K562 (cell line): ENCODE measurements around the gene MMS22L. TPM values are rescaled to one million over a fixed set of nuclear protein-coding genes. Genes with fewer than 3 reads are reported as not detected.

Experiments
- ATAC-seq: fragments of 200-7000 bp; cut with Tn5 transposase; 3 replicates; pipeline ENCODE4 v1.9.1; 2020; ENCODE audit warnings: moderate library complexity
- BruUV-seq: library from RNA; stranded (reverse); fragments of 400-500 nt; replicated peaks from 2 replicates; lab custom pipeline; 2021; lab: Mats Ljungman, UMichigan
- CTCF ChIA-PET: fragments of 300-600 bp; formaldehyde crosslinking; extraction: SDS; loops from one replicate; lab custom pipeline; 2021; ENCODE audit warnings: low intra/inter-chr PET ratio; lab: Yijun Ruan, JAX
- POLR2A ChIA-PET: fragments of 300-600, 350-650 bp; sonication (Branson Sonifier 250); formaldehyde crosslinking; extraction: SDS; loops from one replicate; lab custom pipeline; 2021; ENCODE audit warnings: antibody characterized with exemption, inconsistent platforms; lab: Yijun Ruan, JAX
- DNase-seq, 4 experiments: peaks; one replicate each; pipeline versions ENCODE4 v3.0.0 to v3.0.0-alpha.2; 2011 to 2018; ENCODE audit warnings: low spot score in 3 of 4, mixed read lengths in 3 of 4; ENCODE audit errors: extremely low read depth in 1 of 4
- FAIRE-seq: peaks from 2 replicates; lab custom pipeline; 2011; peaks lifted over from hg19 to GRCh38; lab: Jason Lieb, UNC
- H2AFZ ChIP-seq: 2 replicates; pipeline ENCODE4 v1.6.0; 2011; ENCODE audit warnings: low read depth, low read length, control low read depth, inconsistent platforms
- H3K27ac ChIP-seq: fragments of 200-600 bp; 3 replicates; pipeline ENCODE4 v1.8.0; 2011; ENCODE audit warnings: low read depth, mild to moderate bottlenecking, control low read depth, inconsistent platforms, low read length, moderate library complexity, mixed read lengths; ENCODE audit errors: extremely low read depth
- H3K27me3 ChIP-seq, 2 experiments: fragments of 300-600 bp in 1 of 2; 2 replicates in 1 of 2; 3 replicates in 1 of 2; pipeline versions ENCODE4 v1.6.0 to v1.8.0; 2011; ENCODE audit warnings: inconsistent platforms in 2 of 2, low read length in 2 of 2, mild to moderate bottlenecking in 1 of 2, mixed read lengths in 1 of 2, moderate library complexity in 1 of 2; ENCODE audit not compliant: control insufficient read depth in 2 of 2, insufficient read depth in 2 of 2
- H3K36me3 ChIP-seq: fragments of 300-600 bp; 3 replicates; pipeline ENCODE4 v1.8.0; 2011; ENCODE audit warnings: mild to moderate bottlenecking, low read length, inconsistent platforms; ENCODE audit not compliant: control insufficient read depth, insufficient read depth
- H3K4me1 ChIP-seq, 2 experiments: fragments of 200-600 bp in 1 of 2; replicated peaks in 1 of 2; 2 replicates in 1 of 2; 3 replicates in 1 of 2; pipeline versions ENCODE4 v1.5.1 to v1.8.0; 2011; ENCODE audit warnings: inconsistent platforms in 2 of 2, low read length in 2 of 2, mild to moderate bottlenecking in 1 of 2, mixed read lengths in 1 of 2, moderate library complexity in 1 of 2; ENCODE audit not compliant: control insufficient read depth in 2 of 2, insufficient read depth in 2 of 2
- H3K4me2 ChIP-seq: 2 replicates; pipeline ENCODE4 v1.6.1; 2011; ENCODE audit warnings: low read length, control low read depth, inconsistent platforms, mixed read lengths; ENCODE audit not compliant: insufficient read depth
- H3K4me3 ChIP-seq: fragments of 200-600 bp; sonication (generic), shearing (Covaris generic); 2 replicates; pipeline ENCODE4 v1.5.1; 2016; ENCODE audit warnings: control low read depth, inconsistent platforms
- H3K79me2 ChIP-seq: fragments of 200-600 bp; 3 replicates; pipeline ENCODE4 v1.8.0; 2011; ENCODE audit warnings: low read length, inconsistent platforms; ENCODE audit not compliant: control insufficient read depth, insufficient read depth
- H3K9ac ChIP-seq, 2 experiments: 2 replicates each; pipeline versions ENCODE4 v1.6.0 to v1.6.1; 2011; ENCODE audit warnings: low read depth in 2 of 2, low read length in 2 of 2, control low read depth in 1 of 2, inconsistent platforms in 1 of 2, mild to moderate bottlenecking in 1 of 2, mixed read lengths in 1 of 2; ENCODE audit not compliant: insufficient read depth in 1 of 2
- H3K9me1 ChIP-seq: one replicate; pipeline ENCODE4 v1.6.0; 2011; ENCODE audit warnings: inconsistent platforms, mild to moderate bottlenecking, low read length, moderate library complexity; ENCODE audit not compliant: control insufficient read depth, insufficient read depth
- H3K9me3 ChIP-seq: replicated peaks from 2 replicates; pipeline ENCODE4 v1.5.1; 2011; ENCODE audit warnings: low read depth, low read length, inconsistent platforms; ENCODE audit not compliant: control insufficient read depth, insufficient read depth
- H4K20me1 ChIP-seq: replicated peaks from 2 replicates; pipeline ENCODE4 v1.6.1; 2011; ENCODE audit warnings: low read length, inconsistent platforms, mixed read lengths; ENCODE audit not compliant: control insufficient read depth, insufficient read depth
- whole genome bisulfite sequencing: fragments of 100-300 bp; shearing (Covaris generic); methylation state at CpG from one replicate; pipeline ENCODE4 v1.1.6; 2016; ENCODE audit warnings: low coverage, mixed read lengths; ENCODE audit not compliant: insufficient coverage; ENCODE audit errors: missing lambda C conversion rate; 5-methylcytosine and 5-hydroxymethylcytosine counted together
- in situ Hi-C: fragments of 300-500 bp; cut with MboI; formaldehyde crosslinking; loops from 4 replicates; pipeline ENCODE4 v1.15.0; 2018; ENCODE audit warnings: inconsistent platforms, mixed read lengths
- intact Hi-C: fragments of 100-400 bp; cut with micrococcal nuclease; formaldehyde crosslinking; loops from 2 replicates; pipeline ENCODE4 v1.14.2; 2022
- polyA plus RNA-seq, 8 experiments: library from polyadenylated mRNA; depleted of rRNA in 4 of 8; stranded (reverse) in 5 of 8; unstranded in 3 of 8; fragments of >200 nt; fragmentation: Nextera tagmentation in 2 of 8; fragmentation: Illumina TruSeq in 1 of 8; extraction: Ambion mirVana in 2 of 8; extraction: Trizol in 1 of 8; gene quantifications; 2 replicates each; pipeline versions ENCODE4 v1.2.1 to v1.2.3, GENCODE V29; 2011 to 2014; ENCODE audit warnings: inconsistent platforms in 1 of 8, missing spikeins in 1 of 8
- total RNA-seq, 7 experiments: library from RNA; depleted of rRNA in 6 of 7; stranded (reverse); fragments of >200 nt in 6 of 7; fragmentation: Illumina TruSeq in 2 of 7; extraction: Trizol in 2 of 7; gene quantifications; 2 replicates each; pipeline versions ENCODE4 v1.2.1 to v1.2.3, GENCODE V29; 2011 to 2021; ENCODE audit warnings: low replicate concordance in 1 of 7
- TF ChIP-seq, protein P1 (sequence below): fragments of 450-650 bp; IDR thresholded peaks from 2 replicates; pipeline ENCODE4 v1.6.1; 2016
- TF ChIP-seq, protein P2 (sequence below), 3 experiments: fragments of 200-800 bp in 1 of 3; sonication (Bioruptor generic) in 1 of 3; sonication (generic) in 1 of 3; formaldehyde crosslinking in 1 of 3; IDR thresholded peaks; 2 replicates each; pipeline versions ENCODE4 v1.6.1 to v1.8.0; 2016 to 2022; ENCODE audit warnings: mild to moderate bottlenecking in 2 of 3, missing compliant biosample characterization in 2 of 3, missing genetic modification characterization in 2 of 3, missing genetic modification reagents in 1 of 3
- TF ChIP-seq, protein P3 (sequence below): fragments of 450-650 bp; IDR thresholded peaks from 2 replicates; pipeline ENCODE4 v1.6.1; 2018; ENCODE audit not compliant: partially characterized antibody

MMS22L gene
- total and polyA plus RNA-seq, 9 of the 15 experiments (the other 6 are each of a cell fraction or from before 2014, with no cell fraction given) = 13.0 to 59.5 (median 26.9) TPM

DNA sequence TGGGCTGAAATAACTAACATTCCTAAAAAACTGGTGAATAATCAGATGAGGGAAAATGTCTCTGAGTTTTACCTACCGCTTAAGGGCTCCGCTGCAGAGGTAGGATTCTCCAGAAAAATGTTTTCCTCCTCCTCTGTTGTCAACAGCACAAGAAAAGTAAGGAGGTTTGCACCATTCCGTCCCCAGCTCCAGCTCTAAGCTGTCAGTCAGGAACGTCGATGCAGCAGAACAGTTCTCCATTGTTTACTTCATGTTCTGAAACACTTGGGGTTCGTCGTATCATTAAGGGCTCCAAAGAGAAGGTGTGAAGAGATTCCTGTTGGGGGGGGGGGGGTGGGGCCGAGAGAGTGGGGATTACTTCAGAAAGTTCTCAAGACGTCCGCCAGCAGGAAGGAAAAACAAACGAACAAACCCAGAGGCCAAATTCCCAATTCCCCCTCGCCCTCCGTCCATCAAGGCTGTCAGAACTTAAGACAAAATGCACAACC, 734 bp downstream of the MMS22L start:
- TF ChIP-seq, protein P1, sequence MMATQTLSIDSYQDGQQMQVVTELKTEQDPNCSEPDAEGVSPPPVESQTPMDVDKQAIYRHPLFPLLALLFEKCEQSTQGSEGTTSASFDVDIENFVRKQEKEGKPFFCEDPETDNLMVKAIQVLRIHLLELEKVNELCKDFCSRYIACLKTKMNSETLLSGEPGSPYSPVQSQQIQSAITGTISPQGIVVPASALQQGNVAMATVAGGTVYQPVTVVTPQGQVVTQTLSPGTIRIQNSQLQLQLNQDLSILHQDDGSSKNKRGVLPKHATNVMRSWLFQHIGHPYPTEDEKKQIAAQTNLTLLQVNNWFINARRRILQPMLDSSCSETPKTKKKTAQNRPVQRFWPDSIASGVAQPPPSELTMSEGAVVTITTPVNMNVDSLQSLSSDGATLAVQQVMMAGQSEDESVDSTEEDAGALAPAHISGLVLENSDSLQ = peak; percentile 54
- TF ChIP-seq, protein P2, sequence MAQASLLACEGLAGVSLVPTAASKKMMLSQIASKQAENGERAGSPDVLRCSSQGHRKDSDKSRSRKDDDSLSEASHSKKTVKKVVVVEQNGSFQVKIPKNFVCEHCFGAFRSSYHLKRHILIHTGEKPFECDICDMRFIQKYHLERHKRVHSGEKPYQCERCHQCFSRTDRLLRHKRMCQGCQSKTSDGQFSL (CRISPR knock-in tag; IDR thresholded peaks at IDR 0.05) = no peak; the same call in 1 of the 2 replicates
- TF ChIP-seq, protein P2 (tag; IDR thresholded peaks at IDR 0.05) = 0 out of 4 replicates have a peak, but pooled peaks of 1 of the 2 experiments have one; percentile 23
- TF ChIP-seq, protein P3, sequence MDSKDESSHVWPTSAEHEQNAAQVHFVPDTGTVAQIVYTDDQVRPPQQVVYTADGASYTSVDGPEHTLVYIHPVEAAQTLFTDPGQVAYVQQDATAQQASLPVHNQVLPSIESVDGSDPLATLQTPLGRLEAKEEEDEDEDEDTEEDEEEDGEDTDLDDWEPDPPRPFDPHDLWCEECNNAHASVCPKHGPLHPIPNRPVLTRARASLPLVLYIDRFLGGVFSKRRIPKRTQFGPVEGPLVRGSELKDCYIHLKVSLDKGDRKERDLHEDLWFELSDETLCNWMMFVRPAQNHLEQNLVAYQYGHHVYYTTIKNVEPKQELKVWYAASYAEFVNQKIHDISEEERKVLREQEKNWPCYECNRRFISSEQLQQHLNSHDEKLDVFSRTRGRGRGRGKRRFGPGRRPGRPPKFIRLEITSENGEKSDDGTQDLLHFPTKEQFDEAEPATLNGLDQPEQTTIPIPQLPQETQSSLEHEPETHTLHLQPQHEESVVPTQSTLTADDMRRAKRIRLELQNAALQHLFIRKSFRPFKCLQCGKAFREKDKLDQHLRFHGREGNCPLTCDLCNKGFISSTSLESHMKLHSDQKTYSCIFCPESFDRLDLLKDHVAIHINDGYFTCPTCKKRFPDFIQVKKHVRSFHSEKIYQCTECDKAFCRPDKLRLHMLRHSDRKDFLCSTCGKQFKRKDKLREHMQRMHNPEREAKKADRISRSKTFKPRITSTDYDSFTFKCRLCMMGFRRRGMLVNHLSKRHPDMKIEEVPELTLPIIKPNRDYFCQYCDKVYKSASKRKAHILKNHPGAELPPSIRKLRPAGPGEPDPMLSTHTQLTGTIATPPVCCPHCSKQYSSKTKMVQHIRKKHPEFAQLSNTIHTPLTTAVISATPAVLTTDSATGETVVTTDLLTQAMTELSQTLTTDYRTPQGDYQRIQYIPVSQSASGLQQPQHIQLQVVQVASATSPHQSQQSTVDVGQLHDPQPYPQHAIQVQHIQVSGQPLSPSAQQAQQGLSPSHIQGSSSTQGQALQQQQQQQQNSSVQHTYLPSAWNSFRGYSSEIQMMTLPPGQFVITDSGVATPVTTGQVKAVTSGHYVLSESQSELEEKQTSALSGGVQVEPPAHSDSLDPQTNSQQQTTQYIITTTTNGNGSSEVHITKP = no peak
- in situ Hi-C loops (no loop called here), intact Hi-C loops (loop anchor here (5.0 kb wide), 1 partner anchor 110 kb away; no protein-coding TSS in a partner anchor)
- peak overlapping the region; percentile 98 for H2AFZ ChIP-seq
- no peaks in the 10 kb centered on the region for H3K9me1 ChIP-seq
- DNase-seq = peak; percentile 43 to 60 (median 56)
- peak; percentile 47 for ATAC-seq
- no peaks in the 10 kb centered on the region for H3K27me3 ChIP-seq
- H3K9ac ChIP-seq = peak overlapping the region; percentile 95 to 99
- no peaks in the 10 kb centered on the region for H4K20me1 ChIP-seq
- peaks cover 47% of the 10 kb centered on the region for H3K79me2 ChIP-seq
- peaks cover 46% of the 10 kb centered on the region for H3K36me3 ChIP-seq
- CTCF ChIA-PET = no interaction called here
- H3K27ac ChIP-seq = peak overlapping the region; percentile 94
- no TSS peak for BruUV-seq
- H3K4me1 ChIP-seq = peaks cover 0 to 3% of the 10 kb centered on the region in 2 experiments; a peak in 2 of 5 replicates
- POLR2A ChIA-PET = interaction anchor here (0.7 to 1.0 kb wide), 3 partner anchors 11 to 1522 kb away, joined by 3 to 6 read pairs (median 3); no protein-coding TSS in a partner anchor
- 0% methylated on average over 9 of the region's 13 CpGs for WGBS
- peak overlapping the region; percentile 88 for H3K4me2 ChIP-seq
- H3K9me3 ChIP-seq = no peaks in the 10 kb centered on the region
- FAIRE-seq = peak; percentile 61
- H3K4me3 ChIP-seq = peak overlapping the region; percentile 94
